GM21423 (cell line): ENCODE measurements around the gene SAMD11.

Source experiments
- ATAC-seq: cut with Tn5 transposase; IDR thresholded peaks from one replicate; pipeline ENCODE4 v1.9.1; 2021; ENCODE audit warnings: mild to moderate bottlenecking, moderate library complexity; ENCODE audit not compliant: unreplicated experiment

SAMD11 gene

DNA sequence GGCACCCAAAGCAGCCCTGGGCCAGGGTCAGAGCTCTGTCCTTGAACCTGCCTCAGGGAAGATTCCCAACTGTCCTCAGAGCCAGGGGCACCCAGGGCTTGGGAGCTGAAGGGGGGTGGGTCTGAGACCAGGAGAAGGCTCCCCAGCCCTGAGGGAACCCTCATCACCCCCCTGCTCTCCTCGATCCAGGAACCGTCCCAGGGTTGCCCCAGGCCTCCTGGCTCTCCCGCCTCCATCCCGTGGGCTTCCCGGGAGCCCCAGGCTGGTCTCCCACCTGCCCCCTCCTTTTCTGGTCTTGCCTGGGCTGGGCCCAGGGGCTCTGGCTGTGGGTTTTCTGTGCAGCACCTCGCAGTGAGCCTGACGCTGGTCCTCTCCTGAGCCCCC lies 6.7 kb upstream of the SAMD11 start:
- ATAC-seq: no peak

DNA sequence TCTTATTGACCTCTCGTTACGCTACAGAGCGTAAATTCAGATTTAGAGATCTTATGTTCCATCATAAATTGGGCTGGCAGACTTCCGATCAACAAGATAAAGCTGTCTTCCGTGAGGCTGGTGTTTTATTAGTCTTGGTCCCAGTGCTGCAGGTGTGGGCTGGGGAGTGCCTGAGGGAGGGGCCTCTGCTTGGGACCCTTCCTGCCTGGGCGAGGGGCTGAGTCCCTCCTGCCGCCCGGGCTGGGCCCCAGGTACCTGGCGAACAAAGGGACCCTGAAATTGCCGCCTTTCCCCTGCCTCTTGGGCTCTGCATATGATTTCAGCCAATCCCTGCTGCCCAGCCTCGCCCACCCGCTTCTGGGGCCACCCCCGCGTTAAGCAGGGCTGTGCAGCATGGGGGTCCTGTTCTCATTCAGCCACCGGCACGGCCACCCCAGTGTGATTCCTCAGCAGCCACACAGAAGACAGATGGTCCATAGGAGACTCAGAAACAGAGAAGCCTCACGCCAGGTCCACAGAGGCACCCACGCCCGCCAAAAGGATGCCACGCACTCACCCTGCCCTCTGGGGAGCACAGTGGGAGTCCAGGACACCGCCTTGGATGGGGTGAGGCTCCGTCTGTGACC lies 6.1 kb upstream of the SAMD11 start:
- ATAC-seq: no peak

DNA sequence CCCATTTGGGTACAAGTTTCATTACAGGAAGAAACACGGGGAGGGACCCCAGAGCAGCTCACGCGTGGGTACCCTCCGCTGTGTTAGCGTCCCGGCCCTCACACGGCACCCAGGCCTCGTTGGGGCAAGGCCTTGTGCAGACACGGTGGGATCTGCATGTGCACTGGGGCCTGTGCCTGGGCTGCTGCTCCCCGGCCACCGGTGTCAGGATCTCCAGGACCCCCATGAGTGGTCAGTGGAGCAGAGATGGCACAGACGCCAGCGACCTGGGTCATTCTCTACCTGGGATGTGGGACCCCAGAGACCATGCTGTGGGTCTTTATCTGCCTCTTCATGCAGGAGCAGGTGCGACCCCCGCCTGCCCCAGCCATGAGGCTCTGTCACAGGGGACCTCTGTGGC lies 5.4 kb upstream of the SAMD11 start:
- no peak for ATAC-seq

DNA sequence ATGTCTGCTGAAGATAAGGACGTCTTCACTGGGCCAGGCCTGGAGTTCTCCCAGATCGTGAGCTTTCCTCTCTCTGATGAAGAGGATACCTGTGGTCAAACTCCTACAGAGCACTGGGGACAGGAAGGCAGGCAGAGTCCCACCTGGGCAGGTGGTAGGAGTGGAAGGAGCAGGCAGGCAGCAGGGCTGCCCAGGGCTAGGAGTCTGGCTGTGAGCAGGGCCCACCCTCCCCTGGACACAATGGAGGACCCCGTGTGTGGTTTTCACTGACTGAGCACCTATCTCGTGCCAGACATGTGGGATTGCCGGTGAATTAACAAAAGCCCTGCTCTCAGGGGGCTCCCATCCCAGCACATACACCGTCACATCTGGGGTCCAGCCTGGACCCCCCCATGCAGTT lies 4.9 kb upstream of the SAMD11 start:
- no peak for ATAC-seq

DNA sequence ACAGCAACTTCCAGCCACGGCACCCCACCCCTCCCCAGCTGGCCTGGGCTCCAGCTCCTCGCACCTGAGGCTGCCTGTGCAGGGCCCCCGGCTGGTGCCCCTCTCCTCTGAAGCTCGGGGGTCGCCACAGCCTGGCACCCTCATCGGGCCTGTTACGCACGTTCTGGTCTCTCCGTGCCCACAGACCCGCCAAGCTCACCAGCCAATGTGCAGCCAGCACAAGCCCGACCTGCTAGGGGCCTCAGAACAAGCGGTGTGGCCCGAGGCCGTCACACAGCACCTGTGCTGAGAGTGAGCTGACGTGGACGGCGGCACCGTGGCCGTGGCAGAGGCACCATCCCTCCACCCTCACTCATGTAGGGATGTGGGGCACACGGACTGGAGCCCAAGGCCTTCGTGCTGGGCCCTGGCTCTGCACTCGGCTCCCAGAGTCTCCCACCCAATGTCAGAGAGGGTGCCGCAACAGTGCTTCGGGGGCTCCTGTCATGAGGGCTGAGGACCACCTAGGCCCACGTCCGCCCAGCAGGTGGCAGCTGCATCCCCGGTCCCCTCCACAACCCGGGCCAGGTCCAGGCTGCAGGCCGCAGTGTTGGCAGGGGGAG lies 4.4 kb upstream of the SAMD11 start:
- ATAC-seq: no peak

DNA sequence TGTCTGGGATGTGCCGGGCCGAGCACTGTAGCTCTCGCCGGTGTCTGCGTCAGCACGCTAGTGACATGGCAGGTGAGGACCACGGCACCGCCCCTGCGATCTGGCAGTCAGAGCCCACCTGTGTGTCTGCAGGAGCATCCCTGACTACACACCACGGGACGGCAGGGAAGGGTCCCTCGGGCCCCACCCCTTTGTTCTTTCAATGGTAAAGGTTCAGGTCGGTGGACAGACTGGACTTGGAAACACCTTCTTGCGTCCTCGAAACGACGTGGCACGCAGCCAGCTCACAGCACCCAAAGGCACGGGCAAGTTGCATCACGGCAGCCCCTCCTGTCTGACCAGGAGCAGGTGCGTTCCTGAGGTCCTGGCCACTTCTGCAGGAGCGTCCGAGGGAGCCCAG lies 3.7 kb upstream of the SAMD11 start:
- ATAC-seq: no peak

DNA sequence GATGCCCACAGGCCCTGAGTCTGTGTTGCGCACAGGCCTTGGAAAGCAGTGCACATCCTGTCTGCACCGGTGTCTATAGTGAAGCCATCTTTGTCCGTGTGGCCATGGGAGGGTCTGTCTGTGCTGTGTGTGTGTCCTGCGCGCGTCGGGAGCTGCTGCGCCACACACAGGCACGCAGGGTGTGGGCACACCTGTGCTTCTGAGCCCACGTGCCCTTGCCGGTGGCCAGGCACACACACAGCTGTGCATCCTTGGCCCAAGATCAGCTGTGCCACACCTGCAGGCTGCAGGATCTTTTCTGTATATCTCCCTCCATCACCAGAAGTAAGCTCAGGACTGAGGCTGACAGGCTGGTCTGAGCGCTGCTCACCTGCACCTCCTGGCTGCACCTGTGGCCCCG lies 3.2 kb upstream of the SAMD11 start:
- ATAC-seq: no peak

DNA sequence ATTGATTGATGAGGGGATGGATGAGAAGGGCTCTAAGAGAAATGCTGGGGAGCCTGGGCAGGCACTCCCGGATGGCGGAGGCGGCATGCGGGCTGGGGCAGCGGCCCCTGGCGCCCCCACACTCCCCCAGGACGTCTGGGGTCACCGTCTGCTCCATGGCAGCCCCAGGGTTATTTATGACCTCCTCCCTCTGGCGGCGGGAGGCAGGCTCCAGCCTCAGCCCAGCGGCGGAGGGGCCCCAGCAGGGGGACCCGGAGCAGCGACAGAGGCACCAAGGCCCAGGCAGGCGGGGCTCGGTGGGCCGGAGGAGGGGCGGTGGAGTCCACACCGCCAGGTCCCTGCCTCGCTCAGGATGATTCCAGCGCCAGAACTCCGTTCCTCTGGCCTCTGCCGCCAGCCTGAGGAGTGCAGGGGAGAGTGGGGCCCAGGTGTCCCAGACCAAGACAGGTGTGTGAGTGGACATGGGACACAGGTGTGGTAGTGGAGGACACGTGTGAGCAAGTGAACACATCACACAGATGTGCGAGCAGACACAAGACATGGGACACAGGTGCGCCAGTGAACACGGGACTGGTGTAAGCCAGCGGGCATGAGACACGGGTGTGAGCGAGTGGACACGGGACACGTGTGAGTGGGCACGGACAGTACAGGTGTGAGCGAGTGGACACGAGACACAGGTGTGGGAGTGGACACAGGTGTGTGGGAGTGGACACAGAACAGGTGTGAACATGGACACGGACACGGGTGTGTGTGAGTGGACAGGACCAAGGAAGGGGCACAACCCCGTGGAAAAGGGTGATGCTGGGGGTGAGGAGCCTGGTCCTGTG lies 2.5 kb upstream of the SAMD11 start:
- ATAC-seq: no peak

DNA sequence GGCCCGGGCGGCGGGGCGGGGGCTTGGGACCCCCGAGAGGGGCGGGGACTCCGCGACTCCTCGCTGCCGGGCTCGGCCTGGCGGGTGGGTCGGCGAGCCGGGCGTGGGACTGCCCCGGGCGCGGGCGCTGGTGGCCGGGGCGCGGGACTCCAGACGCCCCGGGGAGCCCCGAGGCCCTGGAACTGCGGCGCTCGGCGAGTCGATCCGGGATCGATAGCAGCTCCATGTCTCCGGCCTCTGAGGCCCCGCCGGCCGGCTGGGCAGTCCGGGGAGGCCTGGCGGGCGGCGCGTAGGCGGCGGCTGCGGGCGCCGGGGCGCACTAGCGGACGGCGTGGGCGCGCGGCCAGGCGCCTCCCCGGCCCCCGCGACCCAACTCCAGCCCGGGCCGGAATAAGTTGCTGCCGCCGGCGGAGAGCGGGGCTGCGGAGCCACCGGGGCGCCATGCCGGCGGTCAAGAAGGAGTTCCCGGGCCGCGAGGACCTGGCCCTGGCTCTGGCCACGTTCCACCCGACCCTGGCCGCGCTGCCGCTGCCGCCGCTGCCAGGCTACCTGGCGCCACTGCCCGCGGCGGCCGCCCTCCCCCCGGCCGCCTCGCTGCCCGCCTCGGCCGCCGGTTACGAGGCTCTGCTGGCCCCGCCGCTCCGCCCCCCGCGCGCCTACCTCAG lies 400 bp downstream of the SAMD11 start:
- no peak for ATAC-seq

DNA sequence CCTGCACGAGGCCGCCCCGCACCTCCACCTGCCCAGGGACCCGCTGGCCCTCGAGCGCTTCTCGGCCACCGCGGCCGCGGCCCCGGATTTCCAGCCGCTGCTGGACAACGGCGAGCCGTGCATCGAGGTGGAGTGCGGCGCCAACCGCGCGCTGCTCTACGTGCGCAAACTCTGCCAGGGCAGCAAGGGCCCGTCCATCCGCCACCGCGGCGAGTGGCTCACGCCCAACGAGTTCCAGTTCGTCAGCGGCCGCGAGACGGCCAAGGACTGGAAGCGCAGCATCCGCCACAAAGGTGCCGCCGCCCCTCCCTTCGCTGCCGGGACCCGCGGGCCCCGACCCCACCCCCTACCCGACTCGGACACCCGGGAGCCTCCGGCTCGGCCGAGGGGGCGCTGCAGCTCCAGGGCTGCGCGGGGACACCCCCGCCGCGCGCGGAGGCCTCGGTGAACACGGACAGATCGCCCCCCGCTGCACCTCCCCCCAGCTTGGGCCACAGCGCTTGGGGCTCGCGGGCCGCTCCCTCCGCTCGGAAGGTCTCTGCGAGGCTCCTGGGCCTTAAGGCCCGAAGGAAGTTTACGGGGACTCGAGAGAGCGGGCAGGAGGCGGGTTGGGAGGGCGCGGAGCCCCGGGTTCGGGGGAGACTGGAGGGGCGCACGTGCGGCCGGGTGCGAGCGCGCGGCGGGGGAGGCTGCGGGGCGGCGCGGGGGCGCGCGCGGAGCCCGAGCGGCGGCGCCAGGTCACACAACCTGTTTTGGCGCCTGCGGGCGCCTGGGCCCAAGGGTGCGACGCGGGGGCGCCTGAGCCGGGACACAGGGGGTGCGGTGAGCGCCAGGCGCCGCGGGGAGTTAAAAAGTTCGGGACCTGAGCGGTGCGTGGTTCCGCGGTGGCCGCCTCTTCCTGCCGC lies 1.2 kb downstream of the SAMD11 start:
- ATAC-seq: no peak

DNA sequence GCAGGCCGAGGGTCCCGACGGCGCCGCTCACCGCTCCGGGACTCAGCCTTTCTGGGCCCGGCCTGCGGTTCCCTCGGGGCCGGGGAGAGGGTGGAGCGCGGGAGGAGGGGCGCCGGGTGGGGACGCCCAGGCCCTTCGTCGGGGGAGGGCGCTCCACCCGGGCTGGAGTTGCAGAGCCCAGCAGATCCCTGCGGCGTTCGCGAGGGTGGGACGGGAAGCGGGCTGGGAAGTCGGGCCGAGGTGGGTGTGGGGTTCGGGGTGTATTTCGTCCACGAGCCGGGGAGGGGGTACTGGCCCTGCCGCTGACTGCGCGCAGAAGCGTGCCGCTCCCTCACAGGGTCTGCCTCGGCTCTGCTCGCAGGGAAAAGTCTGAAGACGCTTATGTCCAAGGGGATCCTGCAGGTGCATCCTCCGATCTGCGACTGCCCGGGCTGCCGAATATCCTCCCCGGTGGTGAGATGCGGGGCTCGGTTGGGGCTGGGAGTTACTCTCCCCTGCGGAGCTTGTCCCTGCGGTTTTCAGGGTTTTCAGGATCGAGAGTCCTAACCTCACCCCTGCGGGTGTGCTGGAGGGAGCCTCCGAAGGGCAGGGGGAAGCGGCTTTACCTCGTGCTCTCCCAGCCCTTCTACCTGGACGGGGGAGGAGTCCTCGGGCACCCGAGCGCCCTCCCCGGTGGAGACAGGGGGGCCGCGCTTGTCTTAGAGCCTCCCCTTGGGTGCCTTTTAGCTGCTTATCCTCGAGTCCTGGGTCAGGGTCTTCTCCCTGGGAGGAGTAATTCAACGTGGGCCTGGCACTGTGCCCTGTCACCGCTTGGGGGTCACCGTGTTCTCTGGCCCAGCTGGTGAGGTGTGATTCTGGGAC lies 2.1 kb downstream of the SAMD11 start:
- ATAC-seq: no peak

DNA sequence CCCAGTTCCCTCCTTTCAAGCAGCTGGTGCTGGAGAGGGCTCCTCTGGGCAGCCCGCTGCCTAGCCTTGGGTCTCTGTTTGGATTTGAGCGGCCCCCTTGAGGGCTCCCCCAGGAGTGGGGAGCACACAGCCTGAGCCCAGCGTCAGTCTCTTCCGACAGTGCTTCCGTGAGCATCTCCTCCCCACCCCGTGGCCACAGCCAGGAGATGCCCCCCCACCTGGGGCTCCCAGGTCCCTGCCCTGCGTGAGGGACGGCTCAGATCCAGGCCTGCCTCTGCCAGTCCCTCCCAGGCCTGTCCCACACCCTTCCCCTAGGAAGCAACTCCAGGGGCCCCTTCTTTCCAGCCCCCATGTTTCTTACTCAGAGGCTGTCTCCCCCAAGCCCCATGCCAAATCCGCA lies 3.5 kb downstream of the SAMD11 start:
- ATAC-seq: no peak

DNA sequence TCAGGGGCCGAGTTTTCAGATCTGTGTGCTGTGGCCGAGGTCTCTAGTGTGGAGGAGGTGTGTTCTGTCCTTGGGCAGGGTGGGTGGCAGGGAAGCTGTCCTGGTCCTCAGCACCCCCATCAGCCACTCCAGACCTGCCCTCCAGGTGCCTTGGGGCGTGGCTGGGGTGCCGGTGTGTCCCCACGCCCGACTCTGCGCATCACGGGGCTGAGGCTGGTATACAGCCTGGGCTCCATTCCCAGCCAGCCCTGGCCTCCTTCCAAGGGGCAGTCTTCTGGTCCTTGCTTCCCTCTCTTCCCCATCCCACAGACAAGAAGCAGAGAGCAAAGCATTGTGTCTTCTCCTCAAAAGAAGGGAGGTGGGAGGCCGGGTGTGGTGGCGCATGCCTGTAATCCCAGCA lies 4.0 kb downstream of the SAMD11 start:
- ATAC-seq: no peak

DNA sequence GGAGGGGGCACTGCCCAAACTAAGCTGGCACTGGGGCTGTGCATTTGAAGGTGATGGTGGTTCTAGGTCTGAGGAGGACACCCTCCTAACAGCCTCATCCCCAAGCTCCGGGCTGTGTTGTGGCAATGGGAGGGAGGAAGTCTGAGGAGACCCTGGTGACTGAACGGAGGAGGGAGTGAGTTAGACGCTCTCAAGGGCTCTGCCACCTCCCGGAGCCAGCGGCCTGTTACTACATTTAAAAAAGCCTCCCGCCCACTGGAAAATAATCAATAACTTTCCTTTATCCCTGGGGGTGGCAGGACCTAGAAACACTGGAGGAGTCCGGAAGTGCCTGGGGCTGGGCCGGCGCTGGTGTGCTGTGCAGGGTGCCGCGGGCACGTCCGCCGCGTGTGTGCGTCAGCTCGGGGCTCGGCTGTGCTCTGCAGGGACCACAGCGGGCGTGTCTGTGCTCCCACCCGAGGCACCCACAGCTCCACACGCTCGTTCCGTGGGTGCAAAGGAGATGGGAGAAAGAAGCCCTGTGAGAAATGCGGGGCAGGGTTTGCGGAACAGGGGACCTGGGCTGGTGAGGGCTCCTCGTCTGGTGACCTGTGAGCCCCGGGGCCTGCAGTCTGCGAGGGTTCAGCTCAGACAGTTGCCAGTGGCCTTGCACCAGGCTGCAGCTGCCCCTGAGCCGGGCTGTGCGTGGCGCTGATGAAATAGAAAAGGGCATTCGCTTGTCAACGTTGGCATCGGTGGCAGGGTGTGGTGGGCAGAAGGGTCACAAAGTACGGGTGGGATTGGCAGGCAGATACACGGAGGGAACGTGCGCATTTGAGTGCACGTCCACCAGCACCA lies 5.3 kb downstream of the SAMD11 start:
- ATAC-seq: no peak

DNA sequence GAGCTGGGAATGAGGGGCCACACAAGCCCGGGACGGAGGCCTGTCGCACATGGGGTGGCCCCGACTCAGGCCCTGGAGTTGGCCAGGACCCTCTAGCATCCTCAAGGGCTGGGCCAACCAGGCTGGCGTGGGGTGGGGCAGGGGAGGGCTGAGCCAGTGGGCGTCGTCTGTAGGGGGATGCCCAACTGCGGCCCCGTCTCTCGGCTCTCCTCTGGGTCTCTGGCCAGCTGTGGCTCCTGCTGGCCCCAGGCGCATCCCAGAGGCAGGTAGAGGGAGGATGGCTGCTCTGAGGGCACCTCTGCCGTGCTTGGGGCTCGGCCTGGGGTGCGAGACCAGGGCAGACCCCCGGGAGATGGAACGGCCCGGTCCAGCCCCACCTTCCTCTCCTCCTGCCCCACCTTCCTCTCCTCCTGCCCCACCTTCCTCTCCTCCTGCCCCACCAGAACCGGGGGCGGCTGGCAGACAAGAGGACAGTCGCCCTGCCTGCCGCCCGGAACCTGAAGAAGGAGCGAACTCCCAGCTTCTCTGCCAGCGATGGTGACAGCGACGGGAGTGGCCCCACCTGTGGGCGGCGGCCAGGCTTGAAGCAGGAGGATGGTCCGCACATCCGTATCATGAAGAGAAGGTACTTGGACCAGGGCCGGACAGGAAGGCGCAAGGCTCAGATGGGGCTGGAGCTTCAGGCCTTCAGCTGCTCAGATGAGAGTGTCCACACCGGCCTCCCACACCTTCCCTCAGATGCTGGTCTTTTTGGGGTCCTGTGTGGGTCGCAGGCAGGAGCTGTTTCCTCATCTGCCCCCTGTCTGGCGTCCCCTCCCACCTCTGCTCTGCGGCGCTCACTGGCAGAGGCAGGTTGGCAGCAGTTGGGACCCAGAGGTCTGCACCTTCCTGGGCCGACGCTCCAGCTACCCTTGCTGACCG lies 6.2 kb downstream of the SAMD11 start:
- no peak for ATAC-seq

DNA sequence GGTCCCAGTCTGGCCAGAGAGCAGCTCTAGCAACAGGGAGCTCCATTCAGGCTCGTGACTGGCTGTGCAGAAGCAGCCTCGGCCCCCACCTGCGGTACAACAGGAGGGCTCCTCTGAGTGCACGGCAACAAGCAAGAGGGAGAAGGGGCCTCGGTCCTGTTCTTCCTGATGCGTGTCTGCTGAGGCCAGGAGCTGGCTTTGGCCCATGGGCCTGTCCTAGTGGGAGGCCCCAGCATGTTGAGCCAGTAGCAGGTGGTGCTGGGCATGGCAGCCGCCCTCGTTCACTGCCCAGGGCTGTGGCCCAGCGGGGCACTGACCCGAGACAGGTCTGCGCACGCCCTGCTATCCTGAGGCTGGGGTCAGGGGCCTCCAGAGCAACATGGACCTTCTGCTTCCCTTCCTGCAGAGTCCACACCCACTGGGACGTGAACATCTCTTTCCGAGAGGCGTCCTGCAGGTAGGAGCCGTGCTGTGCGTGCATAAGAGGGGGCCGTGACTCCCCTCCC lies 7.0 kb downstream of the SAMD11 start:
- ATAC-seq: no peak

DNA sequence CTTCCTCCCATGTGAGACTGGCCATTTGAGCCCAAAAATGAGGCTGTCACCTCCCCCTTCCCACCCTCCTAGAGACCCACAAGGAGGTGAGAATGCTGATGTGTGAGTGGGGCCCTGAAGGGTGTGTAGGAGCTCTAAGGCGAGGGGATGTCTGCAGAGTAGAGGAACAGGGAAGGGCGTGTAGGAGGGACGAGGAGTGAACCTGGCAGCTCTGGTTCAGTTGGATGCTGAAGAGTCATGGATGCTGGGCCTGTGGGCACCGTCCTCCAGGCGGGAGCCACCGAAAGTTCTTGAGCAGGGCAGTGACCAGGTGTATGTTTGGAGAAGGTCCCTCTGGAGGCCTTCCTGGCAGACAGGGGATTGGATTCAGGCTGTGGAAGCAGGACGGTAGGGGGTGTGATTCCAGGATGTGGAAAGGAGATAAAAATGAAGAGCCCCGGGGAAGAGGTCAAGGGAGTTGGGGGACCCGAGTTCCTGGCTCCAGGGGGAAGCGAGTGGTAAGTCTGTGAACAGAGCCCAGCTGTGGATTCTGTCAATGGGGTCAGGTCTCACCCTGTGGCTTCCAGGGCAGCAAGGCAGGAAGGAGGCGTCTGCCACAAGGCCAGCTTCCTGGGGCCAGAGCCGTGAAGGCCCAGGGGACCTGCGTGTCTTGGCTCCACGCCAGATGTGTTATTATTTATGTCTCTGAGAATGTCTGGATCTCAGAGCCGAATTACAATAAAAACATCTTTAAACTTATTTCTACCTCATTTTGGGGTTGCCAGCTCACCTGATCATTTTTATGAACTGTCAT lies 7.9 kb downstream of the SAMD11 start:
- no peak for ATAC-seq
